ENCODE measurements around the gene ADGRE1. TPM values are rescaled to one million over a fixed set of nuclear protein-coding genes. Genes with fewer than 3 reads are reported as not detected.

Gene ADGRE1
- total and polyA plus RNA-seq, 7 donors = 0.28 to 1.8 (median 0.88) TPM; not detected in 3

DNA sequence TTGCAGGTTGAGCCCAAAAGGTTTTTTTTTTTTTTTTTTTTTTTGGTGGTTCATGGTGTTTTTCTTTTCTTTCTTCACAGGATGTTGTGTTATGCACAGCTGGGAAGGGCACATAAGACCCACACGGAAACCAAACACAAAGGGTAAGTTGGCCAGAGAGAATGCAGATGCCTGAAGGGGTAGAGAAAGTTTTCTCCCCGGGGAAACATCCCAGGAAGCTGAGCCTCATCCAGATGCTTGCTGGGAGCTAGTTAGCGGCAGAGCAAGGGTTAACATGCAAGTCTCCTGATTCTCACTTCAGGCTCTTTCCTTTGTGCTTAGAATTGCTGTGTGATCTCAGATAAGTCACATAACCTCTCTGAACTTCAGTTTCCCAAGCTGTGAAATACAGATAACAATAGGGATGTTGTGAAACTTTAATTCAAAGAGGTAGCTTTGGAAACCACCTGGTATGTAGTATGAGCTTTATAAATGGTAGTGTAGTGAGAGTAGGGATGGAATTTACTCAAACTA, 3.1 kb downstream of the ADGRE1 start:
- DNase-seq = no peak
- TF ChIP-seq EP300 (IDR thresholded peaks at IDR 0.05) (no peak), POLR2AphosphoS5 (IDR thresholded peaks at IDR 0.05) (no peak), POLR2A (IDR thresholded peaks at IDR 0.05) (no peak)
- TF ChIP-seq, protein P1, sequence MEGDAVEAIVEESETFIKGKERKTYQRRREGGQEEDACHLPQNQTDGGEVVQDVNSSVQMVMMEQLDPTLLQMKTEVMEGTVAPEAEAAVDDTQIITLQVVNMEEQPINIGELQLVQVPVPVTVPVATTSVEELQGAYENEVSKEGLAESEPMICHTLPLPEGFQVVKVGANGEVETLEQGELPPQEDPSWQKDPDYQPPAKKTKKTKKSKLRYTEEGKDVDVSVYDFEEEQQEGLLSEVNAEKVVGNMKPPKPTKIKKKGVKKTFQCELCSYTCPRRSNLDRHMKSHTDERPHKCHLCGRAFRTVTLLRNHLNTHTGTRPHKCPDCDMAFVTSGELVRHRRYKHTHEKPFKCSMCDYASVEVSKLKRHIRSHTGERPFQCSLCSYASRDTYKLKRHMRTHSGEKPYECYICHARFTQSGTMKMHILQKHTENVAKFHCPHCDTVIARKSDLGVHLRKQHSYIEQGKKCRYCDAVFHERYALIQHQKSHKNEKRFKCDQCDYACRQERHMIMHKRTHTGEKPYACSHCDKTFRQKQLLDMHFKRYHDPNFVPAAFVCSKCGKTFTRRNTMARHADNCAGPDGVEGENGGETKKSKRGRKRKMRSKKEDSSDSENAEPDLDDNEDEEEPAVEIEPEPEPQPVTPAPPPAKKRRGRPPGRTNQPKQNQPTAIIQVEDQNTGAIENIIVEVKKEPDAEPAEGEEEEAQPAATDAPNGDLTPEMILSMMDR (IDR thresholded peaks at IDR 0.05) = no peak

DNA sequence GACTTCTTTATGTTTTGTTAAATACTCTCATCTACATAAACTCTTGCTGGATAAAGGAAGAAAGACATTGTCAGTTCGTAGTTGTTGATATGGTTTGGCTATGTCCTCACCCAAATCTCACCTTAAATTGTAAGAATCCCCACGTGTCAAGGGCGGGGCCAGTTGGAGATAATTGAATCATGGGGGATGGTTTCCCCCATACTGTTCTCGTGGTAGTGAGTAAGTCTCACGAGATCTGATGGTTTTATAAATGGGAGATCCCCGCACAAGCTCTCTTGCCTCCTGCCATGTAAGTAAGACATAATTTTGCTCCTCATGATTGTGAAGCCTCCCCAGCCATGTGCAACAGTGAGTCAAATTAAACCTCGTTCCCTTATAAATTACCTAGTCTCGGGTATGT, 3.6 kb downstream of the ADGRE1 start:
- DNase-seq = no peak
- no peaks in the 10 kb centered on the region for H3K36me3 ChIP-seq
- intact Hi-C loops (cut with DNase I) = no loop called here
- 48 to 63% methylated on average over 8 of the region's 8 CpGs for WGBS, 2 donors
- no peak for TF ChIP-seq POLR2A (IDR thresholded peaks at IDR 0.05)
- TF ChIP-seq EP300 (IDR thresholded peaks at IDR 0.05) = no peak
- TF ChIP-seq POLR2AphosphoS5 (IDR thresholded peaks at IDR 0.05) = no peak
- TF ChIP-seq, protein P1 (IDR thresholded peaks at IDR 0.05) = no peak
- no peak overlapping the region for H3K27ac ChIP-seq
- H3K27me3 ChIP-seq = peaks cover 0 to 8% (median 0%) of the 10 kb centered on the region in 3 donors
- H3K4me1 ChIP-seq = no peaks in the 10 kb centered on the region
- no peak overlapping the region for H3K4me3 ChIP-seq
- peaks cover 0 to 6% (median 3%) of the 10 kb centered on the region in 4 donors for H3K9me3 ChIP-seq

More for the DNA sequence above, 3.1 kb downstream of the ADGRE1 start:
- intact Hi-C loops (cut with DNase I) = no loop called here
- 42 to 56% methylated on average over 3 of the region's 3 CpGs for WGBS, 2 donors
- Histone ChIP-seq H3K27ac (no peak overlapping the region), H3K4me3 (no peak overlapping the region), H3K9me3 (peaks cover 0 to 6% (median 3%) of the 10 kb centered on the region in 4 donors), H3K36me3 (no peaks in the 10 kb centered on the region), H3K27me3 (peaks cover 0 to 8% (median 0%) of the 10 kb centered on the region in 3 donors), H3K4me1 (no peaks in the 10 kb centered on the region)

DNA sequence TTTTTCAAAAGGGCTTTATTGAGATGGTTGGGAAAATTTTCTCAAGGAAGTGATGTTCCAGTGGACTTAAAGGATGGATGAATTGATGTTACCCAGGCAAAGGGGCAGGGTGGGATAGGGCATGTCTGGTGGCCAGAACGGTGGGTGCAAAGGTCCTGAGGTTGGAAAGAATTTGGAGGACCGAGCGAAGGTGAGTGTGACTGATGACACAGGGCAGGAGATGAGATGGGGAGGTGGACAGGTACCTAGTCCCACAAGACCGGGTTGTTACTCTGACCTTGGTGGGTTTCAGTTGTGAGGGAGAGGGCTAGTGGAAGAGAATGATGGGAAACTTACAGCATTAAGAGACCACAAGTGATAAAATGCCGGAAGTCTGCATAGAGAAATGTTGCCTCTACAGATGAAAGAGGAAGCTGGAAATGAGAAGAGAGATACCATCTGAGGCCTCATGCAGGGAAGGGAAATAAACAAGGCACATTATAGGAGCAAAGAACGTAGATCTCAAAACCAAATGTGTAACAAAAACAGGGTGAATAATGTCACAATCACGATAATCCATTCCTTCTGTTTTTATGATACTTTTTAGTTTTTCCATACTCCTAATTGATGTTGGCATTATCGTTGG, 4.5 kb downstream of the ADGRE1 start:
- TF ChIP-seq EP300 (IDR thresholded peaks at IDR 0.05) (no peak), POLR2A (IDR thresholded peaks at IDR 0.05) (no peak), POLR2AphosphoS5 (IDR thresholded peaks at IDR 0.05) (no peak)
- TF ChIP-seq, protein P1 (IDR thresholded peaks at IDR 0.05) = no peak
- H3K36me3 ChIP-seq = no peaks in the 10 kb centered on the region
- intact Hi-C loops (cut with DNase I) = no loop called here
- no peak overlapping the region for H3K4me3 ChIP-seq
- H3K4me1 ChIP-seq = no peaks in the 10 kb centered on the region
- H3K27ac ChIP-seq = no peak overlapping the region
- peaks cover 0 to 1% (median 0%) of the 10 kb centered on the region in 3 donors for H3K27me3 ChIP-seq
- 50 to 75% methylated on average over 8 of the region's 8 CpGs for WGBS, 2 donors
- DNase-seq = no peak
- H3K9me3 ChIP-seq = peaks cover 0 to 6% (median 3%) of the 10 kb centered on the region in 4 donors

DNA sequence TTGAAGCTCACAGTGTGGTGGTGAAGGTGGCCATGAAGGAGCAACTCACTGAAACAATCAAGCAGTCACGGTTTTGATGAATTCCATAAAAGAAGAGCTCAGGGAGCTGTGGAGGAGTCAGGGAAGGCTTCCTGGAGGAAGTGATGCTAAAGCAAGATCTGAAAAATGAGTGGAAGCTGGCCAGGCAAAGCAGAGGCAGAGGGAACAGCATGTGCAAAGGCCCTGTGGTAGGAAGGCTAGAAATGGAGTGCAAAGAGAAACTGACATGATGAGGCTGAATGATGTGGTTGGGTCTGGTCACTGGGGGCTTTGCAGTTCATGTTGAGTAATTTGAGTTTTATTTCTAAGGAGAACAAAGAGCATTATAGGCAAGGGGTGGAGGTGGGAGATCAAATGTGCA, 6.9 kb downstream of the ADGRE1 start:
- 86% methylated on average over 1 of the region's 1 CpG for WGBS, 2 donors
- no peak for DNase-seq
- Histone ChIP-seq H3K4me3 (no peak overlapping the region), H3K27me3 (no peaks in the 10 kb centered on the region), H3K4me1 (no peaks in the 10 kb centered on the region), H3K36me3 (no peaks in the 10 kb centered on the region), H3K27ac (no peak overlapping the region), H3K9me3 (peaks cover 0 to 6% (median 3%) of the 10 kb centered on the region in 4 donors)
- TF ChIP-seq POLR2AphosphoS5 (IDR thresholded peaks at IDR 0.05) = no peak
- TF ChIP-seq, protein P1 (IDR thresholded peaks at IDR 0.05) = no peak
- no peak for TF ChIP-seq POLR2A (IDR thresholded peaks at IDR 0.05)
- TF ChIP-seq EP300 (IDR thresholded peaks at IDR 0.05) = no peak
- intact Hi-C loops (cut with DNase I) = no loop called here

All from sigmoid colon (tissue), 7 donors.